Lower leg skin (tissue), 3 donors: ENCODE measurements around the gene ANKIB1.

Source experiments
- CTCF ChIP-seq, 3 donors: fragments of 450-650 bp; IDR thresholded peaks; one replicate each; pipeline ENCODE4 v1.5.1; 2016; ENCODE audit warnings: antibody characterized with exemption in 3 of 3, mild to moderate bottlenecking in 3 of 3, moderate library complexity in 2 of 3
- POLR2A ChIP-seq, 2 donors: fragments of 450-650 bp; IDR thresholded peaks; one replicate each; pipeline ENCODE4 v1.6.1; 2016 to 2017; ENCODE audit warnings: antibody characterized with exemption in 2 of 2, mild to moderate bottlenecking in 1 of 2, moderate library complexity in 1 of 2

GRCh38 chr7:92276460-92276864, 30.7 kb downstream of the ANKIB1 start:
- no peak for TF ChIP-seq CTCF (IDR thresholded peaks at IDR 0.05)
- no peak for TF ChIP-seq POLR2A (IDR thresholded peaks at IDR 0.05)
